ENCODE results near the gene DCLRE1B. TPM values are rescaled to one million over a fixed set of nuclear protein-coding genes. Genes with fewer than 3 reads are reported as not detected.
A peak's percentile ranks its signal among the peaks of the same experiment; 100 is the strongest.

DCLRE1B gene
- 10 to 100 TPM; 16.1 to 21.4 TPM for total RNA-seq

DNA sequence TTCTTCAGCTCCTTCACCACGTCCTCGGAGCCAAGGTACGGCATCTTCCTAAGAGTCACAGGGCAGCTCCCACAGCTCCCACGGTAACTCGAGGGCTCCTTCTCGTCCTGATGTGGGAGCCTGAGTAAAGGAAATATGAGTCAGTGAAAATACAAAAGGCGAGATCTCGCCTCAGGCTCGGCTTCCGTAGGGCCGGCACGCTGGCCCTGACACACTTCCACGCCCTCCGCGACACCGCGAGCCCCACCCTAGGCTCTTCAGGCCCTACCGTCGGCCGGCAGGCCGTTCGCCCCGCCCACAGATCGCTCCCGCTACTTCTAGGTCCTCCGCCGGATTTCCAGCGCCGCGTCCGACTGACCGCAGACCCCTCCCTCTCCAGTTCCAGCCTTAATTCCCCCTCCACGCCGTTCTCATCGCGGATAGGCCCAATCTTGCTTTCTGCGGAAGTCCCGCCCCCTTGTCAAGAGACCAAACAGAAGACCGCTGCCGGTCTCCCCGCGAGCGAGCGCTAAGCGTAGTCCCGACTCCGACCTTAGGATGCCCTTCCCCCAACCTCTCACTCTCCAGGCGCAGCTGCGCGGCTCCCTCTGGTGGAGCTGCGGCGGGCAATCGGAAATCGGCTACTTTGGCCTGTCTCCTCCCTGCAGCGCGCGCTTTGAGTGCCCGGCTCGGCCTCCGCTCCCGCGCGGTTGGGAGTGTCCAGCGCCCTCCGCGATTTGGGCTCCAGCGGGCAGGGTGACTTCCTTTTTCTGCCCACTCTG is at the start of gene DCLRE1B, which contains the start of gene AP4B1:
TSS of gene DCLRE1B (plus strand) at position 653 of the 761 bp plus-strand sequence. CDS start 261 bp downstream, outside the sequence.
TSS of gene AP4B1 (minus strand) at position 126 of the 761 bp plus-strand sequence. CDS start at position 44, 82 bp downstream.
- Mint-ChIP-seq H3K4me1 (peaks cover 39% of the 10 kb centered on the region), H3K36me3 (ENCODE audit: low read depth) (peaks cover 91% of the 10 kb centered on the region), H3K4me3 (peak within 1 kb of the TSS; percentile 96), H3K27me3 (no peaks in the 10 kb centered on the region), H3K9me3 (no peaks in the 10 kb centered on the region), H3K27ac (peak within 1 kb of the TSS; percentile 84)
- ATAC-seq (replicated peaks) = peak; percentile 91

DNA sequence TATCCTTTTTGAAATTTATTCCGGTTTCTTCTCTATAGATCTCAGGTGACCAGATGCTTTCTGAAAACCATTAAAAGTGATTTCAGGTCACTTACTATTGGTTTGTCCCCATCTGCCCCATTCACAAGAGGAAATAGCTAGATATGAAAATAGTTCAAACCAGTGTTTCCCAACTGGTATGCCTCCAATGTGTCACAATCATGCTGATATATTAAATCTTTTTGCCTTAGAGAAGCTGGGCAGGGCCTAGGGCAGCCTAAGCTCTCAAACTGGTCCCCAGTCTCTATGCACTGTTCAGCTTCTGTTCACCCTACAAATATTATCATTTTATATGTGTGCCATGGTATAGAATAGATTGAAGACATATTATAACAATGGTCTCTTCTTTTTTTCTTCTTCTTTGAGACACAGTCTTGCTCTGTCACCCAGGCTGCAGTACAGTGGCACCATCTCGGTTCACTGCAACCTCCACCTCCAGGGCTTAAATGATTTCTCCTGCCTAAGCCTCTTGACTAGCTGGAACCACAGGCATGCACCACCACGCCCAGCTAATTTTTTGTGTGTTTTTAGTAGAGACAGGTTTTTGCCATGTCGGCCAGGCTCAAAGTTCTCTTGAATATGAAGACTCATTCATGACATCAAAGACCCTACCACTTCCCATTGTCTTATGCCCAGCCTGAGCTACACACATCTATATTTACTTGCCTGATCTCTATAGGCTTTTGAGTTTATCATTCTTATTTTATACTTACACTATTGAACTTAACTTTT is 49.3 kb upstream of the DCLRE1B start:
- ATAC-seq (replicated peaks) = no peak
- Mint-ChIP-seq H3K4me1 (peaks cover 16% of the 10 kb centered on the region), H3K9me3 (no peaks in the 10 kb centered on the region), H3K36me3 (ENCODE audit: low read depth) (peaks cover 89% of the 10 kb centered on the region), H3K4me3 (no peak overlapping the region), H3K27ac (peak overlapping the region; percentile 47), H3K27me3 (no peaks in the 10 kb centered on the region)

DNA sequence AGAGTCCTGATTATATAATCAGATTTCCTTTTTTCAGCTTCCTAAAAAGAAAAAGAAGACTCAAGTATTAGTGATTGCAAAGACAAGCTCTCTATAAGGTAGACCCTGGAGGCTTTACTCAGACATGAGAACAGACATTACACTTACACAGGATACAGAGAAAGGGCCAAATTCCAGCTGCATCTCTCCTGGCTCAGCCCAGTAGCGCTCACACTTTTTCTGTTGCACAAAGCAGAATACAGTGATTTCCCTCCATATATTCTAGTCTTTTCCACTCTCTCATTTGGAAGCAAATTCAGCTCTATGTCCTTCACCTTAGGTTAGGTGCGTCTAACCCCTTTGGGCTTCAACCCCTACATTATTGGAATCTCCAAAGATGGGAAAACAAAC is 48.7 kb upstream of the DCLRE1B start:
- Mint-ChIP-seq H3K4me1 (peaks cover 17% of the 10 kb centered on the region), H3K36me3 (ENCODE audit: low read depth) (peaks cover 83% of the 10 kb centered on the region), H3K27me3 (no peaks in the 10 kb centered on the region), H3K9me3 (no peaks in the 10 kb centered on the region), H3K4me3 (no peak overlapping the region), H3K27ac (peak overlapping the region; percentile 47)
- ATAC-seq (replicated peaks) = no peak

DNA sequence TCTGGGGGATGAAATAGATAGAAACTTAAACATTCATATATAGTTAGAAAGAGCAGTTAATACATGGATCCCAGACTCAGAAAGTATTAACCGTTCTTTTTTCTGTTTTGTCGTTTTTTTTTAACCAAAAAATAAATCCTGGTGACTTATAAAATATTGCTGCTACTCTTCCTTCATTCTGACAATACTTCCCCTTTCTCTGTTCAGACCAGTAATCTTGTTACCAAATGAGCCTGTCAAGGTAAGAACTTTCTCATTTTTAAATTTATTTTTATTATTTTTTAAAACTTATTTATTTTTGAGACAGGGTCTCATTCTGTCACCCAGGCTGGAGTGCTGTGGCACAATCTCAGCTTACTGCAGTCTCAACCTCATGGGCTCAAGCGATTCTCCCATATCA is 47.4 kb upstream of the DCLRE1B start:
- Mint-ChIP-seq H3K27me3 (no peaks in the 10 kb centered on the region), H3K27ac (peak overlapping the region; percentile 59), H3K4me1 (peaks cover 27% of the 10 kb centered on the region), H3K9me3 (no peaks in the 10 kb centered on the region), H3K4me3 (no peak overlapping the region), H3K36me3 (ENCODE audit: low read depth) (peaks cover 76% of the 10 kb centered on the region)
- no peak for ATAC-seq (replicated peaks)

DNA sequence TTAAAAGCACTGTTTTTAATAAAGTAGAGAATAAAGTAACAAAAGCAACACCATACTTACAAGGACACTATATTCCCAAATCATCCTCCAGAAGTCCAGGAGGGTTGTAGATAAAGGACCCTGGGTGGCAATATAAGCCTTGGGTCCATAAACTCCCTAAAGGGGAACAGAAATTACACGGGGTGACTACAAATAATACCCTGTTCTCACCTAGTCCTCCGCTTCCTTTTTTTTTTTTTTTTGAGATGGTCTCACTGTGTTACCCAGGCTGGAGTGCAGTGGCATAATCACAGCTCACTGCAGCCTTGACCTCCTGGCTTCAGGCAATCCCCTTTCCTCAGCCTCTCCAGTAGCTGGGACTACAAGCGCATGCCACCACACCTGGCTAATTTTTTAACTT is 46.7 kb upstream of the DCLRE1B start:
- no peaks in the 10 kb centered on the region for H3K27me3 Mint-ChIP-seq
- H3K4me1 Mint-ChIP-seq = peaks cover 29% of the 10 kb centered on the region
- H3K36me3 Mint-ChIP-seq (ENCODE audit: low read depth) = peaks cover 76% of the 10 kb centered on the region
- H3K9me3 Mint-ChIP-seq = no peaks in the 10 kb centered on the region
- peak overlapping the region; percentile 7 for H3K27ac Mint-ChIP-seq
- H3K4me3 Mint-ChIP-seq = no peak overlapping the region
- no peak for ATAC-seq (replicated peaks)

DNA sequence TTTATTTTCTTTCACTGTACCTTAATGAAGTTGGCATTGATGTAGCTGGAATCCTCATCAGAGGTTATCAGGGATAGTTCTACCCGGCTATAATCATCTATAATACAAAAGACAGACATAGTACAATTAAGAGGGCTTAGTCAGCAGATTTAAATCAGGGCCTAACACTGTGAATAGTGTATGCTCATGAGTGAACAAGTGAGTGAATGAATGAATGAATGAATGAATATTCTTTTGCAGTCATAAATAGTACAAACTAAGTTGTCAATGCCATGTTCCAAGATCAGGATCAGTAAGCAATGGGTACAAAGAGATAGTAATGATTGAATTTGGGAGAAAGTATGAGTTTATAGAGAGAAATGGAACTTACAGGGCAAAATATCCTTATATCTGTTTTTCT is 46.1 kb upstream of the DCLRE1B start:
- Mint-ChIP-seq H3K4me3 (peak overlapping the region; percentile 21), H3K27ac (peak overlapping the region; percentile 51), H3K9me3 (no peaks in the 10 kb centered on the region), H3K4me1 (peaks cover 28% of the 10 kb centered on the region), H3K27me3 (no peaks in the 10 kb centered on the region), H3K36me3 (ENCODE audit: low read depth) (peaks cover 78% of the 10 kb centered on the region)
- ATAC-seq (replicated peaks) = no peak

DNA sequence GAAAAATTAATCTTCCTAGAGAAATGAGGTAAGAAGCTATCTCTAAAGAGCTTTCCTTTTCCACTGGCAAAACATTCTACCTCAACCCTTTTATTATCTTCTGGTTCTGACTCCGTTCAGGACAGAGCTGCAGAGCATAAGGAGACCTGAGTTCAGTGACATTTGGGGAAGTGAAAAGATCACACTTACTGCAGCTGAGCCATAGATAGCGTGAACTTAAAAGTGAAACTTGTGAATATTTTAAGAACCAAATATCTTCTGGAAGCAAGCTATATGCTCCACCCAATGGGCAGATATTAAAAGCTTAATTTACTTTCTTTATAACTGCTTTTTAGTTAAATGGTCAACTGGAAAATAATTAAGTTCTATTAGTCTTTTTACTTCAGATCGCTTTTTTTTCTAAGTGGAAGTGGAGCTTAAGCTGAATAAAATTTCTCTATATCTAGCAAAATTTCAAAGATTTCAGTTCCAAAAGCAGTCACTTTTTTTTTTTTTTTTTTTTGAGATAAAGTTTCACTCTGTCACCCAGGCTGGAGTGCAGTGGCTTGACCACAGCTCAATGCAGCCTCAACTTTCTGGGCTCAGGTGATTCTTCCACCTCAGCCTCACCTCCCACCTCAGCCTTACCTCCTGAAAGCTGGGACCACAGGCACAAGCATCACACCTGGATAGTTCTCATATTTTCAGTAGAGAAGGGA is 45.5 kb upstream of the DCLRE1B start:
- peak overlapping the region; percentile 51 for H3K27ac Mint-ChIP-seq
- H3K9me3 Mint-ChIP-seq = no peaks in the 10 kb centered on the region
- H3K4me3 Mint-ChIP-seq = peak overlapping the region; percentile 21
- H3K4me1 Mint-ChIP-seq = peaks cover 21% of the 10 kb centered on the region
- peak; percentile 40 for ATAC-seq (replicated peaks)
- H3K36me3 Mint-ChIP-seq (ENCODE audit: low read depth) = peaks cover 78% of the 10 kb centered on the region
- H3K27me3 Mint-ChIP-seq = no peaks in the 10 kb centered on the region

DNA sequence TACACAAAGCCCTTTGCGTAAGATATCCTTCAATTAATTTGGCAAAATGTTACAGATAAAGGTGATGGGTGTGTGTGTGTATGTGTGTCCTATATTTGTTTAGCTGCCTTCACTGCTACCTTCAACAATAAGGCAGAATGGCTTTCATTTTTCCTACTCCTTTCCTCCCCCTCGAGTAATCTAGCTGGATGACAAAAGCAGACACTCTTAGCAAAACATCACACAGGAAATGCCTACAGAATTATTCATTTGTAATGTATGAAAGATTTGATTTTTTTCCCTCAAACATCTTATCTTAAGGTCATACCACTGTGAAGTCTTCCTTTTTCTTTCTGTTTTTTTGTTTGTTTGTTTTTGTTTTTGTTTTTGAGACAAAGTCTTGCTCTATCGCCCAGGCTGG is 44.2 kb upstream of the DCLRE1B start:
- Mint-ChIP-seq H3K27me3 (no peaks in the 10 kb centered on the region), H3K4me3 (peak overlapping the region; percentile 11)

DNA sequence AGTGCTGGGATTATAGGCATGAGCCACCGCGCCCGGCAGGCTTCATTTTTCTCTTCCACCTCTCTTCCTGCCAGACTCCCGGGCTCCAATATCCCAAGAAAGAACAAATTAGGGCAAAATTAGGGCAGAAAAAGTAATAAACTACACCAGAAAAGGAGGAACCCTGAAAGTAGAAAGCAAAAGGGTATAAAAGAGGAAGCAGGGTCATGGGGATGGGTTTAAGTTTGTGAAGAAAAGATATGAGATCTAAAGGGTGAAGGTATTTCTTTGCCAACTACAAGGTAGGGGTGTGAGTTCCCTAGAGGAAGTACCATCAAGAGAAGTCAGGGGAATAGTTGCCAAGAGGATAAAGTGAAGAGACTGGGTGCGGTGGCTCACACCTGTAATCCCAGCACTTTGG is 43.5 kb upstream of the DCLRE1B start:
- H3K36me3 Mint-ChIP-seq (ENCODE audit: low read depth) = peaks cover 76% of the 10 kb centered on the region
- ATAC-seq (replicated peaks) = no peak
- no peaks in the 10 kb centered on the region for H3K27me3 Mint-ChIP-seq
- peak overlapping the region; percentile 51 for H3K27ac Mint-ChIP-seq
- H3K4me1 Mint-ChIP-seq = peaks cover 18% of the 10 kb centered on the region
- no peaks in the 10 kb centered on the region for H3K9me3 Mint-ChIP-seq
- no peak overlapping the region for H3K4me3 Mint-ChIP-seq

More for the DNA sequence above, 44.2 kb upstream of the DCLRE1B start:
- peak overlapping the region; percentile 51 for H3K27ac Mint-ChIP-seq
- peaks cover 80% of the 10 kb centered on the region for H3K36me3 Mint-ChIP-seq (ENCODE audit: low read depth)
- no peaks in the 10 kb centered on the region for H3K9me3 Mint-ChIP-seq
- ATAC-seq (replicated peaks) = peak; percentile 28
- H3K4me1 Mint-ChIP-seq = peaks cover 18% of the 10 kb centered on the region

DNA sequence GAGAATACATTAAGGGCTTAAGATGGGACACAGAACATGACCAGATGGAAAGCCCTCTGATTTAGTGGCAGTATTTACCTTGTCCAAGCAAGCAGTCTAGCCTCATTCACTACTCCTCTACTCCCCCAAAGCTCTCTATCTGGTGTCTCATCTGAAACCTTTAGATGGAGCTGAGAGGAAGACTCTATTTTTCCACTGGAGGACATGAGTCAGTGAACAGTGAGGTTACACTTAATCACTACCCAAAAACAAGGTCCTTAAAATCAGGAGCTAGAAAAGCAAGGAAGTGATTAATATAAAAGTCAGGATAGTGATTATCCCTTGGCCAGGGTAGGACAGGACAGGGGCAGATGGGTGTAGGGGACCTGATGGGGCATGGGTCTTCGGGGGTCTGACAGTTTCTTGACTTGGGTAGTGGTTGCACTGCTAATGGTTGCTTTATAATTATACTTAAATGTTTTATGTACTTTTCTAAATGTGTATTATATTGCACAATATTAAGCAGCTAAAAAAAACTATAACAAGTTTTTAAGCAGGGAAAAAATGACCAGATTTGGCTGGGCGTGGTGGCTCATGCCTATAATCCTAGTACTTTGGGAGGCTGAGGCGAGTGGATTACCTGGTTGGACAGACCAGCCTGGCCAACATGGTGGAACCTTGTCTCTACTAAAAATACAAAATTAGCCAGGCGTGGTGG is 36.6 kb upstream of the DCLRE1B start:
- Mint-ChIP-seq H3K27me3 (no peaks in the 10 kb centered on the region), H3K27ac (peak overlapping the region; percentile 96), H3K4me1 (peaks cover 13% of the 10 kb centered on the region), H3K36me3 (ENCODE audit: low read depth) (peaks cover 71% of the 10 kb centered on the region), H3K4me3 (peak overlapping the region; percentile 71), H3K9me3 (no peaks in the 10 kb centered on the region)
- peak; percentile 75 for ATAC-seq (replicated peaks)

DNA sequence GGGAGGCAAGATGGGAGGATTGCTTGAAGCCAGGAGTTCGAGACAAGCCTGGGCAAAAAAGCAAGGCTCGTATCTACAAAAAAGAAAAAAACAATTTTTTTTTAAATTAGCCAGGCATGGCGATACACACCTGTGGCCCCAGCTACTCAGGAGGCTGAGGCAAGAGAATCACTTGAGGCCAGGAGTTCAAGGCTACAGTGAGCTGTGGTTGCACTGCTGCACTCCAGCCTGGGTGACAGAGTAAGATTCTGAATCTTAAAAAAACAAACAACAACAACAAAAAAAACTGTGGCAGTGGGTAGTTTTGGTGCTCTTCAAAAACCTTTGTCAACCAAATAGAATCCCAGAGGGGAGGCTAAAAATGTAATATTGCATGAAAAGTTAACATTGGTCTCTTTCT is 34.3 kb upstream of the DCLRE1B start:
- no peak for ATAC-seq (replicated peaks)
- H3K9me3 Mint-ChIP-seq = no peaks in the 10 kb centered on the region
- no peaks in the 10 kb centered on the region for H3K27me3 Mint-ChIP-seq
- peak overlapping the region; percentile 71 for H3K4me3 Mint-ChIP-seq
- peaks cover 49% of the 10 kb centered on the region for H3K36me3 Mint-ChIP-seq (ENCODE audit: low read depth)
- peak overlapping the region; percentile 96 for H3K27ac Mint-ChIP-seq
- peaks cover 29% of the 10 kb centered on the region for H3K4me1 Mint-ChIP-seq

DNA sequence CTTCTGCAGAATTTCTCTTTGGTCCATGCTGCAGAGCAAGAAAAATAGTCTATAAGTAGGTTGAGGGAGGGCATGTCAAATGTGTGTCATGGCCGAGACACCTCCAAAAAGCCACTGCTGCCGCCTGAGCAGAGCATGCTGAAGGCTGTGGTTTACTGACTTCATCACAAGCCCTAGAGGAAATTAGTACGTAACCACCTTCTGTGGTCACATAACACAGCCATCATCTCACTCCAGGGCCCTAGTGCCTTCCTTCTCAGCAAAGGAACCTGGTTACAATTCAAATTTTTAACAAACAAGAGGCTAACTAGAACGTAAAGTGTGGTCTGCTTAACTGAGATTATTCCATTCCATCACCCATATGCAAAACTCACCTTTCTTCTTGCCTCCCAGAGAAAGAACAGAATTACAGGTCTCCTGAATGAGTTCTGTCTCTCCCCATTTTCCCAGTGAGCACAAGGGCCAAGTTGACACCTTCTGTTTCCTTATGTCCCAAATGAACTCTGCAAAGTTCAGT is 33.5 kb upstream of the DCLRE1B start, which contains the start of gene PTPN22:
TSS of gene PTPN22 (minus strand) at position 116 of the 517 bp plus-strand sequence.
- Mint-ChIP-seq H3K4me3 (peak within 1 kb of the TSS; percentile 71), H3K27me3 (no peaks in the 10 kb centered on the region), H3K36me3 (ENCODE audit: low read depth) (peaks cover 44% of the 10 kb centered on the region), H3K4me1 (peaks cover 32% of the 10 kb centered on the region), H3K9me3 (no peaks in the 10 kb centered on the region), H3K27ac (peak within 1 kb of the TSS; percentile 96)
- ATAC-seq (replicated peaks) = peak; percentile 89

DNA sequence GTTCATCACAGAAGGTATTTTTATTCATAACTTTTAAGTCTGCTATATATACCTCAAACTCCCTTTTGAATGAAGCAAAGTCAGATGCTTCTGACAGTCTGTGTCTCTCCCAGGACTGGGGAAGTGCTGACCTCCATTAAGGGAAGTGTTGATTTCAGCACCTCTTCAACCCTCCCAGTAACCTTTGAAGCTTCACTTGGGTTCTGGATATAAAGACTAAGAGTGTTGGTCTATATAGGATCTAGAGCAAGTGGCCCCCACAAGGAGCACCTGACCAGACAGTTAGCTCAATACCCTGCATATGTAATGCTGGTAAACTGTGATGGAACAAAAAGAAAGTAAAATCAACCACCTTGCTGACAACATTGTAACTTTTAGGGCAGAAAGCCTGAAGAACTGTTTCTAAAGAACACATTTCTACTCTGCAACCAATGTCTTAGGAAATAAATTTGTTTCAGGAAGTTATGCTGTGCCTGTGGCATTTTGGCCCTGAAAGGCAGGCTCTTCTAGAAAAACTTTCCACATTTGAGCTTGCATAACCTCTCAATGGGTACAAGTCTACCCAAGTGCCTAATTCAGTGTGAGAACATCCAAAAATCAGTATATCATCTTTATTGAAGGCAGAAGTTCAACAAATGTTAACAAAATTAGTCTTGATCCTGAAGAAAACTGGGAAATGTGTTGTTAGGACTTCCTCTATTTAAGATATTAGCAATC is 32.7 kb upstream of the DCLRE1B start:
- Mint-ChIP-seq H3K9me3 (no peaks in the 10 kb centered on the region), H3K27ac (peak overlapping the region; percentile 96), H3K27me3 (no peaks in the 10 kb centered on the region), H3K4me3 (peak overlapping the region; percentile 71), H3K4me1 (peaks cover 31% of the 10 kb centered on the region), H3K36me3 (ENCODE audit: low read depth) (peaks cover 42% of the 10 kb centered on the region)
- ATAC-seq (replicated peaks) = peak; percentile 20
